BJ (cell line): ENCODE measurements around the gene TRABD2A. TPM values are rescaled to one million over a fixed set of nuclear protein-coding genes. Genes with fewer than 3 reads are reported as not detected.
A peak's percentile ranks its signal among the peaks of the same experiment; 100 is the strongest.

ENCODE experiments used
- CTCF ChIA-PET: fragments of 350-600 bp; formaldehyde crosslinking; extraction: SDS; loops from one replicate; lab custom pipeline; 2021; ENCODE audit warnings: antibody characterized with exemption, inconsistent platforms; lab: Yijun Ruan, JAX
- POLR2A ChIA-PET: fragments of 300-600 bp; sonication (Branson Sonifier 250); formaldehyde crosslinking; extraction: SDS; loops from one replicate; lab custom pipeline; 2021; ENCODE audit warnings: antibody characterized with exemption; lab: Charles Lee
- DNase-seq: peaks from one replicate; pipeline ENCODE4 v3.0.0-alpha.2; 2011; ENCODE audit warnings: low read depth
- H3K27me3 ChIP-seq: 2 replicates; pipeline ENCODE4 v1.6.0; 2011; ENCODE audit warnings: low read length; ENCODE audit not compliant: control insufficient read depth, insufficient read depth
- H3K36me3 ChIP-seq: 2 replicates; pipeline ENCODE4 v1.5.1; 2011; ENCODE audit warnings: low read length; ENCODE audit not compliant: control insufficient read depth, insufficient read depth
- H3K4me3 ChIP-seq: 2 replicates; pipeline ENCODE4 v1.5.1; 2011; ENCODE audit warnings: low read depth, mild to moderate bottlenecking, control low read depth, low read length
- CTCF ChIP-seq: IDR thresholded peaks from 2 replicates; pipeline ENCODE4 v1.5.1; 2011; ENCODE audit warnings: low read depth, mild to moderate bottlenecking, control low read depth, inconsistent platforms, low read length, moderate library complexity; ENCODE audit not compliant: insufficient read depth
- polyA plus RNA-seq: library from polyadenylated mRNA; depleted of rRNA; stranded (reverse); fragments of >200 nt; gene quantifications from 2 replicates; pipeline ENCODE4 v1.2.3, GENCODE V29; 2011

Gene TRABD2A
- polyA plus RNA-seq, 1 experiment = 3.8 TPM

- POLR2A ChIA-PET = no interaction called here
- CTCF ChIA-PET = no interaction called here
- Histone ChIP-seq H3K4me3 (no peak overlapping the region), H3K27me3 (no peaks in the 10 kb centered on the region), H3K36me3 (no peaks in the 10 kb centered on the region)
- DNase-seq = no peak
- no peak for TF ChIP-seq CTCF
Measured at GRCh38 chr2:84811839-84812431, 68.9 kb downstream of the TRABD2A start.

GRCh38 chr2:84808279-84808678 is 72.6 kb downstream of the TRABD2A start:
- H3K4me3 ChIP-seq = no peak overlapping the region
- CTCF ChIA-PET = no interaction called here
- H3K36me3 ChIP-seq = no peaks in the 10 kb centered on the region
- POLR2A ChIA-PET = no interaction called here
- DNase-seq = no peak
- no peak for TF ChIP-seq CTCF
- H3K27me3 ChIP-seq = no peaks in the 10 kb centered on the region

GRCh38 chr2:84807063-84807485 is 73.8 kb downstream of the TRABD2A start:
- H3K4me3 ChIP-seq = no peak overlapping the region
- POLR2A ChIA-PET = interaction anchor here (0.9 kb wide), 1 partner anchor 99 kb away, joined by 3 read pairs; no protein-coding TSS in a partner anchor
- H3K36me3 ChIP-seq = no peaks in the 10 kb centered on the region
- TF ChIP-seq CTCF = no peak
- CTCF ChIA-PET = interaction anchor here (1.1 kb wide), 1 partner anchor 75 kb away, joined by 4 read pairs; no protein-coding TSS in a partner anchor
- no peaks in the 10 kb centered on the region for H3K27me3 ChIP-seq
- DNase-seq = peak; percentile 97

- no peak overlapping the region for H3K4me3 ChIP-seq
- H3K27me3 ChIP-seq = no peaks in the 10 kb centered on the region
- DNase-seq = peak; percentile 45
- POLR2A ChIA-PET = no interaction called here
- no peaks in the 10 kb centered on the region for H3K36me3 ChIP-seq
- CTCF ChIA-PET = interaction anchor here (0.8 kb wide), 1 partner anchor 32 kb away, joined by 3 read pairs; no protein-coding TSS in a partner anchor
- TF ChIP-seq CTCF = no peak
Measured at GRCh38 chr2:84805250-84805958, 75.5 kb downstream of the TRABD2A start.

- Histone ChIP-seq H3K27me3 (no peaks in the 10 kb centered on the region), H3K36me3 (no peaks in the 10 kb centered on the region), H3K4me3 (no peak overlapping the region)
- DNase-seq = no peak
- TF ChIP-seq CTCF = no peak
- POLR2A ChIA-PET = no interaction called here
- CTCF ChIA-PET = no interaction called here
Measured at GRCh38 chr2:84801811-84802210, 79.1 kb downstream of the TRABD2A start.
